IMR-90 (cell line): ENCODE data around the gene PHC2. TPM values are rescaled to one million over a fixed set of nuclear protein-coding genes. Genes with fewer than 3 reads are reported as not detected.

Experiments
- ATAC-seq: fragments of 200-7000 bp; cut with Tn5 transposase; 2 replicates; pipeline ENCODE4 v1.9.1; 2020; ENCODE audit warnings: low read depth, mild to moderate bottlenecking, moderate library complexity
- BruUV-seq: library from RNA; stranded (reverse); fragments of 400-500 nt; replicated peaks from 2 replicates; lab custom pipeline; 2021; lab: Mats Ljungman, UMichigan
- CTCF ChIA-PET: fragments of 300-600 bp; formaldehyde crosslinking; extraction: SDS; loops from one replicate; lab custom pipeline; 2021; ENCODE audit warnings: antibody characterized with exemption; lab: Yijun Ruan, JAX
- POLR2A ChIA-PET: fragments of 300-600 bp; sonication (Branson Sonifier 250); formaldehyde crosslinking; loops from one replicate; lab custom pipeline; 2022; ENCODE audit warnings: antibody characterized with exemption; ENCODE audit not compliant: unreplicated experiment; lab: Charles Lee
- DNase-seq: peaks from one replicate; pipeline ENCODE4 v3.0.0; 2013
- H2AFZ ChIP-seq: replicated peaks from 2 replicates; pipeline ENCODE3; 2013; ENCODE audit warnings: low read length, mild to moderate bottlenecking; ENCODE audit not compliant: poor library complexity
- H2AK5ac ChIP-seq: 2 replicates; pipeline ENCODE4 v1.6.1; 2013; ENCODE audit warnings: low read depth, low read length, inconsistent platforms
- H2AK9ac ChIP-seq: replicated peaks from 2 replicates; pipeline ENCODE3; 2013; ENCODE audit warnings: mild to moderate bottlenecking, low read depth, low read length, moderate library complexity; ENCODE audit not compliant: poor library complexity
- H2BK120ac ChIP-seq: 2 replicates; pipeline ENCODE4 v1.6.1; 2013; ENCODE audit warnings: low read depth, low read length, inconsistent platforms
- H2BK15ac ChIP-seq: 3 replicates; pipeline ENCODE4 v1.6.1; 2013; ENCODE audit warnings: low read depth, low read length, inconsistent platforms
- H2BK20ac ChIP-seq: 2 replicates; pipeline ENCODE4 v1.6.1; 2013; ENCODE audit warnings: low read depth, mild to moderate bottlenecking, inconsistent platforms, low read length, moderate library complexity
- H2BK5ac ChIP-seq: 2 replicates; pipeline ENCODE4 v1.6.1; 2013; ENCODE audit warnings: mild to moderate bottlenecking, low read depth, low read length, inconsistent platforms; ENCODE audit not compliant: poor library complexity, severe bottlenecking
- H3K14ac ChIP-seq: replicated peaks from 2 replicates; pipeline ENCODE4 v1.6.1; 2013; ENCODE audit warnings: low read depth, low read length, inconsistent platforms
- H3K18ac ChIP-seq: 2 replicates; pipeline ENCODE4 v1.6.1; 2013; ENCODE audit warnings: low read depth, low read length, control low read depth
- H3K23ac ChIP-seq: 2 replicates; pipeline ENCODE4 v1.6.1; 2013; ENCODE audit warnings: low read depth, low read length, inconsistent platforms
- H3K27ac ChIP-seq: 2 replicates; pipeline ENCODE4 v1.5.1; 2013; ENCODE audit warnings: mild to moderate bottlenecking, control low read depth, low read length; ENCODE audit not compliant: insufficient read depth
- H3K27me3 ChIP-seq: 2 replicates; pipeline ENCODE4 v1.6.1; 2013; ENCODE audit warnings: low read length; ENCODE audit not compliant: control insufficient read depth, insufficient read depth
- H3K36me3 ChIP-seq: 2 replicates; pipeline ENCODE4 v1.6.1; 2013; ENCODE audit warnings: low read length, mixed read lengths; ENCODE audit not compliant: control insufficient read depth, insufficient read depth
- H3K4ac ChIP-seq: 2 replicates; pipeline ENCODE4 v1.6.1; 2013; ENCODE audit warnings: low read depth, low read length, inconsistent platforms
- H3K4me1 ChIP-seq: 2 replicates; pipeline ENCODE4 v1.6.1; 2013; ENCODE audit warnings: low read length, mixed read lengths; ENCODE audit not compliant: control insufficient read depth, insufficient read depth
- H3K4me2 ChIP-seq: 2 replicates; pipeline ENCODE4 v1.6.1; 2013; ENCODE audit warnings: low read depth, mild to moderate bottlenecking, control low read depth, low read length, moderate library complexity
- H3K4me3 ChIP-seq: 2 replicates; pipeline ENCODE4 v1.5.1; 2013; ENCODE audit warnings: low read depth, mild to moderate bottlenecking, control low read depth, low read length, moderate library complexity; ENCODE audit not compliant: insufficient read depth
- H3K56ac ChIP-seq: 2 replicates; pipeline ENCODE4 v1.6.1; 2013; ENCODE audit warnings: low read length, inconsistent platforms; ENCODE audit not compliant: insufficient read depth; ENCODE audit errors: extremely low read depth
- H3K79me1 ChIP-seq, 2 experiments: 2 replicates each; pipeline ENCODE4 v1.6.1; 2013; ENCODE audit warnings: low read length in 2 of 2, inconsistent platforms in 1 of 2, low read depth in 1 of 2
- H3K9ac ChIP-seq: 2 replicates; pipeline ENCODE4 v1.6.1; 2013; ENCODE audit warnings: low read depth, low read length, control low read depth
- H3K9me1 ChIP-seq: 2 replicates; pipeline ENCODE4 v1.6.1; 2013; ENCODE audit warnings: low read length, inconsistent platforms; ENCODE audit not compliant: insufficient read depth
- H3K9me3 ChIP-seq: 2 replicates; pipeline ENCODE4 v1.6.1; 2013; ENCODE audit warnings: low read length; ENCODE audit not compliant: control insufficient read depth, insufficient read depth
- H4K20me1 ChIP-seq: 2 replicates; pipeline ENCODE4 v1.6.1; 2013; ENCODE audit warnings: low read length, inconsistent platforms; ENCODE audit not compliant: insufficient read depth
- H4K5ac ChIP-seq: 2 replicates; pipeline ENCODE4 v1.6.1; 2013; ENCODE audit warnings: mild to moderate bottlenecking, low read depth, low read length, control low read depth
- H4K8ac ChIP-seq, 2 experiments: 2 replicates each; pipeline ENCODE4 v1.6.1; 2013; ENCODE audit warnings: low read depth in 2 of 2, low read length in 2 of 2, control low read depth in 1 of 2, inconsistent platforms in 1 of 2
- H4K91ac ChIP-seq: 2 replicates; pipeline ENCODE4 v1.6.1; 2013; ENCODE audit warnings: low read depth, low read length, inconsistent platforms; ENCODE audit not compliant: insufficient read depth
- BHLHE40 ChIP-seq: fragments of 150-350 bp; IDR thresholded peaks from 2 replicates; pipeline ENCODE4 v1.6.1; 2016; ENCODE audit warnings: mild to moderate bottlenecking, low read depth, low read length
- FOS ChIP-seq: fragments of 150-350 bp; IDR thresholded peaks from 2 replicates; pipeline ENCODE4 v1.6.1; 2016; ENCODE audit warnings: low read depth, low read length
- NFE2L2 ChIP-seq: fragments of 150-350 bp; IDR thresholded peaks from 2 replicates; pipeline ENCODE4 v1.6.1; 2016; ENCODE audit warnings: low read depth, mild to moderate bottlenecking, low read length
- POLR2A ChIP-seq: IDR thresholded peaks from 2 replicates; pipeline ENCODE4 v1.6.1; 2012; ENCODE audit warnings: mild to moderate bottlenecking, low read depth, low read length
- RCOR1 ChIP-seq: IDR thresholded peaks from 2 replicates; pipeline ENCODE4 v1.6.1; 2012; ENCODE audit warnings: mild to moderate bottlenecking, low read length, improper control_type of control experiment; ENCODE audit not compliant: insufficient replicate concordance
- RFX5 ChIP-seq: IDR thresholded peaks from 2 replicates; pipeline ENCODE4 v1.8.0; 2012; ENCODE audit warnings: low read depth, mild to moderate bottlenecking, low read length, moderate library complexity
- SMC3 ChIP-seq: fragments of 150-350 bp; IDR thresholded peaks from 2 replicates; pipeline ENCODE4 v1.6.1; 2016; ENCODE audit warnings: low read depth, mild to moderate bottlenecking, antibody characterized with exemption, low read length, moderate library complexity
- WGBS, 2 experiments: methylation state at CpG; one replicate each; pipeline versions ENCODE4 v1.1.5 to v1.1.7; 2013; ENCODE audit warnings: missing lambda C conversion rate in 2 of 2; ENCODE audit not compliant: insufficient read length in 1 of 2; ENCODE audit errors: extremely low coverage in 2 of 2; 5-methylcytosine and 5-hydroxymethylcytosine counted together
- dilution Hi-C: fragments of 300-500 bp; cut with HindIII; formaldehyde crosslinking; loops from one replicate; pipeline ENCODE4 v1.14.3; 2018; ENCODE audit warnings: low sequenced_read_pairs; ENCODE audit not compliant: unreplicated experiment
- in situ Hi-C: fragments of 300-500 bp; cut with MboI; formaldehyde crosslinking; loops from 3 replicates; pipeline ENCODE4 v1.14.3; 2019; ENCODE audit warnings: low sequenced_read_pairs, inconsistent platforms, mixed read lengths
- intact Hi-C: fragments of 100-400 bp; cut with micrococcal nuclease; formaldehyde crosslinking; loops from 2 replicates; pipeline ENCODE4 v1.10.0; 2022
- polyA plus RNA-seq, 3 experiments: library from polyadenylated mRNA; depleted of rRNA; stranded (reverse); fragments of >200 nt; gene quantifications; 2 replicates each; pipeline ENCODE4 v1.2.3, GENCODE V29; 2012; ENCODE audit warnings: low replicate concordance in 1 of 3
- total RNA-seq: library from RNA; depleted of rRNA; stranded (reverse); fragments of >200 nt; gene quantifications from 2 replicates; pipeline ENCODE4 v1.2.3, GENCODE V29; 2012

Gene PHC2
- total and polyA plus RNA-seq, 2 of the 4 experiments (the other 2 are of a cell fraction) = 46.4 to 98.1 TPM

DNA sequence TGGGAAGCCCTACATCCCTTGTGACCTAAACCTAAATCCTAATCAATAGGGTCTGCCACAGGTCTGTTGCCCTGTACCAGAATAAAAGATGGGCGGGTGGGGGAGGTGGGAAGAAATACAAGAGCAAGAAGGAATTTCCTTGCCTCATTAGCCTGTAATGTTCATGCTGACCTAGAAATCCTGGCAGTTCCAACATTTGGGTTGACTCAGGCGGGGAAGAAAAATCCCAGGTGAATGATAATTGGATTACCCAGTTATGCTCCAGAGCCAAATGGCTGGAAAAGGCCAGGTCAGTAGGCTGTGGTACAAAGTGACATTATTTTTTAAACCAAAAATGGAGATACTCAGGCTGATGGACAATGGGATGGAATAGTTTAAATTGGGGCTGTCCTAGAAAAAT lies 82.7 kb downstream of the PHC2 start:
- H3K56ac ChIP-seq = peak overlapping the region; percentile 95
- in situ Hi-C loops (no loop called here), intact Hi-C loops (loop anchor here (5.0 kb wide), 1 partner anchor 51 kb away; no protein-coding TSS in a partner anchor), dilution Hi-C loops (no loop called here)
- no peak for TF ChIP-seq RCOR1
- TF ChIP-seq POLR2A = peak; percentile 21; the same call in 1 of the 2 replicates
- no peak for TF ChIP-seq SMC3
- no peak for TF ChIP-seq BHLHE40
- no peak for TF ChIP-seq NFE2L2
- TF ChIP-seq FOS = no peak
- no peak for TF ChIP-seq RFX5
- peak overlapping the region; percentile 6; the same call in 1 of the 2 replicates for H2BK20ac ChIP-seq
- peak overlapping the region; percentile 96 for H2AK5ac ChIP-seq
- DNase-seq (peak; percentile 52), ATAC-seq (no peak)
- peak overlapping the region; percentile 96 for H2BK120ac ChIP-seq
- peak overlapping the region; percentile 95 for H3K4me2 ChIP-seq
- peak overlapping the region; percentile 99 for H3K4ac ChIP-seq
- H3K9ac ChIP-seq = peak overlapping the region; percentile 100
- BruUV-seq = no TSS peak
- H3K4me3 ChIP-seq = peak overlapping the region; percentile 98
- no peak overlapping the region for H2AFZ ChIP-seq
- peak overlapping the region; percentile 100 for H3K23ac ChIP-seq
- peak overlapping the region; percentile 83; the same call in 1 of the 3 replicates for H2BK15ac ChIP-seq
- no peaks in the 10 kb centered on the region for H3K9me3 ChIP-seq
- peak overlapping the region; percentile 95 for H3K27ac ChIP-seq
- H3K27me3 ChIP-seq = no peaks in the 10 kb centered on the region
- no peak overlapping the region for H2AK9ac ChIP-seq
- peak overlapping the region; percentile 99 for H2BK5ac ChIP-seq
- POLR2A ChIA-PET = no interaction called here
- H3K4me1 ChIP-seq = peaks cover 17% of the 10 kb centered on the region
- H3K18ac ChIP-seq = peak overlapping the region; percentile 93; the same call in 1 of the 2 replicates
- peaks cover 8% of the 10 kb centered on the region for H3K36me3 ChIP-seq
- CTCF ChIA-PET = interaction anchor here (1.7 kb wide), 1 partner anchor 53 kb away, joined by 3 read pairs; no protein-coding TSS in a partner anchor
- peak overlapping the region; percentile 98 for H4K91ac ChIP-seq
- peak overlapping the region; percentile 65 to 97 for H4K8ac ChIP-seq
- H4K20me1 ChIP-seq = peaks cover 41% of the 10 kb centered on the region
- peak overlapping the region; percentile 93; the same call in 1 of the 2 replicates for H4K5ac ChIP-seq
- H3K79me1 ChIP-seq = peaks cover 6 to 33% of the 10 kb centered on the region in 2 experiments
- H3K14ac ChIP-seq = peak overlapping the region; percentile 99
- peaks cover 6% of the 10 kb centered on the region for H3K9me1 ChIP-seq
- no CpG with 5 or more reads among the region's 2 CpGs for WGBS, 2 experiments
